GM12891 (cell line): ENCODE measurements around the gene INAFM2.
A peak's percentile ranks its signal among the peaks of the same experiment; 100 is the strongest.

Experiments
- DNase-seq: peaks from one replicate; pipeline ENCODE4 v3.0.0; 2011; ENCODE audit warnings: low spot score; ENCODE audit not compliant: insufficient read length
- FAIRE-seq: peaks from 2 replicates; lab custom pipeline; 2011; peaks lifted over from hg19 to GRCh38; lab: Jason Lieb, UNC
- PAX5 ChIP-seq: IDR thresholded peaks from 2 replicates; pipeline ENCODE4 v1.6.1; 2011; ENCODE audit warnings: low read length, moderate library complexity, mild to moderate bottlenecking; ENCODE audit not compliant: insufficient read depth, severe bottlenecking
- POLR2A ChIP-seq: IDR thresholded peaks from 2 replicates; pipeline ENCODE4 v1.6.1; 2011; ENCODE audit warnings: low read depth, low read length, control low read depth
- POLR2AphosphoS5 ChIP-seq: IDR thresholded peaks from 2 replicates; pipeline ENCODE4 v1.6.1; 2011; ENCODE audit warnings: low read depth, low read length, control low read depth
- POU2F2 ChIP-seq: IDR thresholded peaks from 2 replicates; pipeline ENCODE4 v1.6.1; 2011; ENCODE audit warnings: low read depth, mild to moderate bottlenecking, control low read depth, low read length, moderate library complexity
- SPI1 ChIP-seq: IDR thresholded peaks from 2 replicates; pipeline ENCODE4 v1.6.1; 2011; ENCODE audit warnings: low read depth, low read length, control low read depth
- TAF1 ChIP-seq: IDR thresholded peaks from 2 replicates; pipeline ENCODE4 v1.6.1; 2011; ENCODE audit warnings: low read depth, low read length, control low read depth

INAFM2 gene

GRCh38 chr15:40339621-40339945 is 16.1 kb downstream of the INAFM2 start:
- FAIRE-seq = no peak

GRCh38 chr15:40340038-40340739 is 16.7 kb downstream of the INAFM2 start:
- FAIRE-seq (no peak), DNase-seq (no peak)
- TF ChIP-seq POLR2AphosphoS5 = no peak
- TF ChIP-seq POU2F2 = no peak

More at GRCh38 chr15:40339621-40339945, 16.1 kb downstream of the INAFM2 start:
- TF ChIP-seq POU2F2 (no peak), PAX5 (no peak), TAF1 (no peak), POLR2AphosphoS5 (no peak), SPI1 (no peak), POLR2A (no peak)
- DNase-seq = no peak

DNA sequence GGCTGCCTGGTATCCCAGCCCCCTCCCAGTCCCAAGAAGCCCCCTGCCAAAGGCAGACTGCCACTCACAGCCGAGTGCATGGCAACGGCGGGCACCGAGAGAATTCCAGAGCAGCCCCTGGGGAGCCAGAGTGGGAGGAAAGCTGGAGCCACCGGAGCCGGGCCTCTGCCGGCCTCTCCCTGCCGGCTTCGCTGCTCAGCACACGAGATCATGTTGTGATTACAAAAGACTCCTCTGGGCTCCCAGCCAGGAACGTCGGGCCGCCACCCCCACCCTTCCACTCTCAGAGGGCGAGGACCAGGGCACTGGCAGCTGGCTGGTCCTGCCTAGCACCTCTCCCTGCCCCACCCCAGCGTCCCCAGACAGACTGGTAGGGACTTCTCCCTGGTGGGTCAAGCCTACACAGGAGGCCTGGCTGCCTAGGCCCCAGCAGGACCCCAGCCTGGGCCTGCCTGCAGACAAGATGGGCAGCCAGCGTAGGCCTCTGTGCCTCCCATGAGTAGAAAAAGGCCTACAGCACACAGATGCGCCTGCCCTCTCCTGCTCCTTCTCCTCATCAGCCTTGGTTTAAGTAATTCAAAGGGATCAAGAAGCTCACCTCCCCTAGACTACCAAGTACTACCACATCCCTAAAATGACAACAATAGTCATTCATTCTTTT is 17.4 kb downstream of the INAFM2 start, which contains the start of gene CCDC9B:
CCDC9B (minus strand) TSS at position 200 of the 661 bp plus-strand sequence; CDS start at position 80, 120 bp downstream.
- no peak for TF ChIP-seq TAF1
- TF ChIP-seq POLR2AphosphoS5 = no peak
- TF ChIP-seq POU2F2 = no peak
- TF ChIP-seq PAX5 = no peak
- TF ChIP-seq SPI1 = no peak
- no peak for TF ChIP-seq POLR2A
- no peak for FAIRE-seq
- no peak for DNase-seq

DNA sequence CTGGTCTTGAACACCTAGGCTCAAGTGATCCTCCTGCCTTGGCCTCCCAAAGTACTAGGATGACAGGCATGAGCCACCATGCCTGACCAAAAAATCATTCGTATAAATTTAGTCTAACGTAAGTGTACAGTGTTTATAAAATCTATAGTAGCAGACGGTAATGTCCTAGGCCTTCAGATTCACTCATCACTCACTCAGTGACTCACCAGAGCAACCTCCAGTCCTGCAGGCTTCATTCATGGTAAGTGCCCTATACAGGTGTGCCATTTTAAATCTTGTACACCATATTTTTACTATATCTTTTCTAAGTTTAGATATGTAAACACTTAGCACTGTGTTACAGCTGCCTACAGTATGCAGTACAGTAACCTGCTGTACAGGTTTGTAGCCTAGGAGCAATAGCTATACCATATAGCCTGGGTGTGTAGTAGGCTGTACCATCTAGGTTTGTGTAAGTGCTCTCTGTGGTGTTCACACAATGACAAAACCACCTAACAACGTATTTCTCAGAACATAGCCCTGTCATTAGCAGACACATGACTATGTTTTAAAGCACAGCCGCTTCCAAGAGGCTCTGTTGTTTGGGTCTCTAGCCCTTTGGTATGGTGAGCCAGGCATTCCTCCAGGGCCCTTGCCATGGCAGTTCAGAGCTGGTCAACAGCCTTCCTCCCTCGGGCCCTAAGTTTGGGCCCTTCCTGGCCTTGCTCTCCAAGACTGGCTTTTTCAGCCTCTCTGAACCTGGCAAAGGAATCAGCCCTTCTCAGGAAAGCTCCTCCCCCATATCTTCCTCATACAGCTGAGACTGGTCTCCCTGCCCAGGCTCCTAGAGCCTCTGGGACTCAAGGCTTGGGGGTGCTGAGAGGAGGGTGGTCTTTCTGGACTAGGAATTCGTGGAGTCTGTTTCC is 19.2 kb downstream of the INAFM2 start:
- no peak for TF ChIP-seq POLR2A
- TF ChIP-seq POLR2AphosphoS5 = no peak
- TF ChIP-seq SPI1 = no peak
- TF ChIP-seq PAX5 = no peak
- no peak for TF ChIP-seq POU2F2
- no peak for TF ChIP-seq TAF1
- DNase-seq (no peak), FAIRE-seq (no peak)

- no peak for DNase-seq
- TF ChIP-seq TAF1 (no peak), SPI1 (no peak), POLR2A (no peak), PAX5 (no peak), POU2F2 (no peak), POLR2AphosphoS5 (no peak)
- FAIRE-seq = no peak
Measured at GRCh38 chr15:40343512-40343911, 20.0 kb downstream of the INAFM2 start.

- DNase-seq (no peak), FAIRE-seq (no peak)
- TF ChIP-seq POLR2A (no peak), SPI1 (no peak), TAF1 (no peak), POLR2AphosphoS5 (no peak), POU2F2 (no peak), PAX5 (no peak)
Measured at GRCh38 chr15:40344217-40344616, 20.7 kb downstream of the INAFM2 start.

- DNase-seq (peak; percentile 84), FAIRE-seq (peak; percentile 92)
- 0 out of 2 replicates have a peak, but pooled peaks have one; percentile 15 for TF ChIP-seq SPI1
- TF ChIP-seq POU2F2 = no peak
Measured at GRCh38 chr15:40344631-40345120, 21.2 kb downstream of the INAFM2 start.

DNA sequence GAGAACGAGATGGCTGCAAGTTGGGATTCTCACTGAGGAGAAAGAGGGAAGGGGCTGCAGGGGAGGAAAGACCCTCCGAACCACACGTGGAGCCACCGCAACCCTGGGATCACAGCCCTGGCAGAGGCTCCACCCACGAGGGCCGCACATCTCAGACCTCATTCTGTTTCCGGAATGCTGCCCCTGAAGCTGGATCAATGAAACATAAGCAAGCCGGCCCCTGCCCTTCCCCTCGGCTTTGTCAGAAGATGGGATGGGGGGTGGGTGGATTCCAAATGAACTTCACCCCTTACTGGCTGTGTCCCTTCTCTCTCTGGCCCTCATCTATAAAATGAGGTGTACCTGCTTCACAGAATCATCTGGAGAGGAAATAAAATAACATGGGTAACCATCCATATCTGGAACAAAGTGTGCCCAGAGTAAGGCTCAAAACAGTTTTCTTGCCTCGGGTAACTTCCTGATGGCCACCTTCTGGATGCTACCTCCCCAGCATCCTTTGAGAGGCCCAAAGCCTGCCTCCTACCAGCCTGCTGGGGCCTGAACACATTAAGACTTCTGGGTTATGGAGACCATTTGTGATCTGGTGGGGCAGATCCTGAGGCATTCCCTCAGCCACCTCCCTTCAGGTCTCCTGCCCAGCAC is 21.9 kb downstream of the INAFM2 start:
- no peak for DNase-seq
- TF ChIP-seq POLR2AphosphoS5 = no peak
- TF ChIP-seq TAF1 = no peak
- no peak for TF ChIP-seq POU2F2
- TF ChIP-seq POLR2A = no peak
- TF ChIP-seq SPI1 = no peak
- no peak for TF ChIP-seq PAX5

DNA sequence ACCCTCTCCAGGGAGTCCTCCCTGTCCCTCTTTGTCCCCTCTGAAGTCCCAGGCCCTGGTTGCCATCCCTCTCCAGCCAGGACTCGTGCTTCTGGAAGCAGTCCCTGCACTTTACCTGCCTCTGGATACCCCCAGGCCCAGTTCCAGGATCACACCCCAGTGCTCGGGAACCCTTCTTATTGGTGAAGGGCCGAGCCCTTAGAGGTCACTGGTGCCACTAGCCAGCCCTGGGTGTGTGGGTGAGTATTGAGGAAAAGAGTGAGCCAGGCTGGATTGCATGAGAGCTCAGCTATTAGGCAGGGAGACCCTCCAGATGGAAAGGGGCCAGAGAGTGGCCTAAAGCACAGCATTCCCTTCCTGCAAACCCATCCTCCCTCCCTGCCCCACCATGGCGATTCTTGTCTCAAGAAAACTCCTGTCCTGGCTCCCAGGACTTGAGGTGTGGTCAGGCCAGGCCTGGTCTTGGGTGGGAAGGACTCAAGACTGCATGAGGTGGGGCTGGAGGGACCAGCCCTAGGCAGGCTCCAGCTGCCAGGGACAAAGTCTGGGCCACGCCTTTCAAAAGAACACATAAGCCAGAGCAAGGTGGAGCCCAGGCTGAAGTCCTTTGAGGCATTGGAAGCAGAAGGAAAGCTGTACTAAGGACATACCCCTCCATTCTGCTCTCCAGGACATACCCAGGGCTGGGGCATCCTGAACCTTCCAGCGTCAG is 22.5 kb downstream of the INAFM2 start:
- FAIRE-seq (no peak), DNase-seq (no peak)
- TF ChIP-seq PAX5 (no peak), SPI1 (no peak), POU2F2 (no peak), POLR2A (no peak), POLR2AphosphoS5 (no peak), TAF1 (no peak)

More for the DNA sequence above, 21.9 kb downstream of the INAFM2 start:
- FAIRE-seq = no peak
